Activated naive CD4-positive, alpha-beta T cell treated with anti-CD3 and anti-CD28 coated beads for 36 hours (primary cell): ENCODE data around the gene FPR1. TPM values are rescaled to one million over a fixed set of nuclear protein-coding genes. Genes with fewer than 3 reads are reported as not detected.

Experiments used
- CTCF ChIA-PET: fragments of 350-600 bp; sonication (Branson Sonifier 250); formaldehyde crosslinking; loops from one replicate; lab custom pipeline; 2021; ENCODE audit warnings: antibody characterized with exemption; lab: Charles Lee
- DNase-seq: peaks from one replicate; pipeline ENCODE4 v3.0.0-alpha.2; 2020
- H3K27ac Mint-ChIP-seq: one replicate; pipeline ENCODE4 v1.8.0; 2021; ENCODE audit warnings: mild to moderate bottlenecking, mixed read lengths
- H3K27me3 Mint-ChIP-seq: one replicate; pipeline ENCODE4 v1.8.0; 2021; ENCODE audit warnings: low read depth, mixed read lengths
- H3K36me3 Mint-ChIP-seq: one replicate; pipeline ENCODE4 v1.8.0; 2021; ENCODE audit warnings: low read depth, mixed read lengths
- H3K4me1 Mint-ChIP-seq: one replicate; pipeline ENCODE4 v1.8.0; 2021; ENCODE audit warnings: low read depth, mixed read lengths
- H3K4me3 Mint-ChIP-seq: one replicate; pipeline ENCODE4 v1.8.0; 2021; ENCODE audit warnings: mild to moderate bottlenecking, moderate library complexity, mixed read lengths
- H3K9me3 Mint-ChIP-seq: one replicate; pipeline ENCODE4 v1.8.0; 2021; ENCODE audit warnings: mixed read lengths
- intact Hi-C: fragments of 100-400 bp; cut with micrococcal nuclease; formaldehyde crosslinking; loops from one replicate; pipeline ENCODE4 v1.15.1; 2023
- total RNA-seq, 2 experiments: library from RNA; stranded (reverse); gene quantifications; one replicate each; pipeline ENCODE4 v1.2.3, GENCODE V29; 2021

FPR1 gene
- total RNA-seq, 2 experiments from 2014 or later, result not detected

DNA sequence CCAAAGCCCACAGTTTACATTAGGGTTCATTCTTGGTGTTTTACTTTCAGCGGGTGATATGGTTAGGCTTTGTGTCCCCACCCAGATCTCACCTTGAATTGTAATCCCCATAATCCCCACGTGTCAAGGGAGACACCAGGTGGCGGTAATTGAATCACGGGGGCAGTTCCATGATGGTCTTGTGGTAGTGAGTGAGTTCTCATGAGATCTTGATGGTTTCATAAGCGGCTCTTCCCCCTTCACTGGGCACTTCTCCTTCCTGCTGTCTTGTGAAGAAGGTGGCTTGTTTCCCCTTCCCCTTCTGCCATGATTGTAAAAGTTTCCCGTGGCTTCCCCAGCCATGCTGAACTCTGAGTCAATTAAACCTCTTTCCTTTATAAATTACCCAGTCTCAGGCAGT lies 21.3 kb upstream of the FPR1 start:
- CTCF ChIA-PET, result no interaction called here
- Mint-ChIP-seq H3K4me1 (no peaks in the 10 kb centered on the region), H3K27ac (no peak overlapping the region), H3K4me3 (no peak overlapping the region), H3K9me3 (no peaks in the 10 kb centered on the region), H3K27me3 (peaks cover 49% of the 10 kb centered on the region), H3K36me3 (no peaks in the 10 kb centered on the region)
- DNase-seq, result no peak
- intact Hi-C loops, result no loop called here

DNA sequence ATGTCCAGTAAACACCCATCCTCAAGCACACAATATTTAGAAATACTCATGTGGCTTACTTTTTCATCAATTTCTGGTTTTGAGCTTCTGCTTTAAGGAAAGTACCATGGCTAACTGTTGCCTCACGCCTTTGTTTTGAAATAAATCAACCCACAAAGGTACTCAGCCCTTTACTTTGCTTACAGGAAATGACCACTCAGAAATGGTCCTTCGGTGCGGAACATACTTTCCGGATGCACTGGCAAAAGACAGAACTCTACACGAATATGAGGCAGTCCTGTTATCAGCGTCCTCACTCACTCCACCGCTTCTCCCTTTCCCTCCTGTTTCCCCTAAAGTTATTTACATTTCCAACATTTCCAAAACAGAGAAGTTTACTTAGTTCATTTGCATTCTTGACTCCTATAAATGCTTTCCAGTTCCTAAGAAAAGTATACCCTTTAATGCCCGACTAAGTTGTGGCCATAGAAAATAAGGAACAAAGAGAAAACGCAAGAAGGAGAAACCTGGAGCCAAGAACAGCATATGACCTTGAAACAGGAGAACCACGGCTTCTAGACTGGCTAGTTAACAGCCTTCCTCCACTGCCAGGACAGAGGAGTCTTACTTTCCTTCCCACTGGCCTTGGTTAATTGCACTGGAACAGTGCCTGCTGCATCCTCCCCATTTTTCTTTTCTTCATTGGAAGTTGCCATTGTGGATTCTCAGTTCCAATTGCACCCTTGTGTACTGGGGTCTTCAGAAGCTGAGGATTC lies 19.9 kb upstream of the FPR1 start:
- H3K9me3 Mint-ChIP-seq, result no peaks in the 10 kb centered on the region
- peaks cover 37% of the 10 kb centered on the region for H3K27me3 Mint-ChIP-seq
- no peak overlapping the region for H3K4me3 Mint-ChIP-seq
- H3K36me3 Mint-ChIP-seq, result no peaks in the 10 kb centered on the region
- CTCF ChIA-PET, result no interaction called here
- no peak for DNase-seq
- H3K27ac Mint-ChIP-seq, result no peak overlapping the region
- no peaks in the 10 kb centered on the region for H3K4me1 Mint-ChIP-seq
- intact Hi-C loops, result no loop called here

DNA sequence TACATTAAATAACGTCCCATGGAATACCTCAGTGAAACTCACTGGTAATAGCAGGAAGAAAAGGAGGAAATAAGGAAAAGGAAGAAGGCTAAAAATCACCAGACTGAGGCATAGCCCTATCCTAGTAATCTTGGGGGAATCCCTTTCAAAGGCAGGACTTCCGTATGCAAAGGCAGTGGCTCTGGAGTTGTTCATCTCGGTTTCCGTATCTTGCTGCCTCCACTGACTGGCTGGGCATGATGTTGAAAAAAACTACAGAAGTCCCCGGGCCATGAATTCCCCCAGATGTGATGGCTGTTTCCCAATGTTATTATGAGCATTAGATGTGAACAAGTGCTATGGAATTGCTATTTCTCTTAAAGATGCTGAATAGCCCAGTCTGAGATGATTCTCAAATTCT lies 14.8 kb upstream of the FPR1 start:
- intact Hi-C loops, result no loop called here
- H3K27me3 Mint-ChIP-seq, result peaks cover 40% of the 10 kb centered on the region

DNA sequence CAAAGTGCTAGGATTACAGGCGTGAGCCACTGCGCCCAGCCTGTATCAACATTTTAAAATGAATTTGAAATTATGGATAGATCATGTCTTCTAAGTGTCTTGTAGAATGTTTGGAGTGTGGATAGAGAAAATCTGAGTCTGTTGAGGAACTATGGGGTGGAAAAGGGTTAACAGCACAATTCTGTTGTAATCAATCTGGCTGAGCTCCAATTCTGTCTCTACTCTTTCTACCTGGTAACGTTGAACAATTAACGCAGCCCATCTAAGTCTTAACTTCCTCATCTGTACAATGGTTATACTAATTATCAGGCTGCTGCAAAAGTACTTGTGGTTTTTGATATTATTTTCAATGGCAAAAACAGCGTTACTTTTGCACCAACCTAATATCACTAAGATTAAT lies 13.4 kb upstream of the FPR1 start:
- no peak overlapping the region for H3K4me3 Mint-ChIP-seq
- H3K36me3 Mint-ChIP-seq, result no peaks in the 10 kb centered on the region
- no peak for DNase-seq
- CTCF ChIA-PET, result no interaction called here
- no peak overlapping the region for H3K27ac Mint-ChIP-seq
- no peaks in the 10 kb centered on the region for H3K9me3 Mint-ChIP-seq
- intact Hi-C loops, result no loop called here
- H3K4me1 Mint-ChIP-seq, result peaks cover 3% of the 10 kb centered on the region
- peaks cover 35% of the 10 kb centered on the region for H3K27me3 Mint-ChIP-seq

More for the DNA sequence above, 14.8 kb upstream of the FPR1 start:
- no peak for DNase-seq
- Mint-ChIP-seq H3K4me1 (peaks cover 3% of the 10 kb centered on the region), H3K4me3 (no peak overlapping the region), H3K36me3 (no peaks in the 10 kb centered on the region), H3K27ac (no peak overlapping the region), H3K9me3 (no peaks in the 10 kb centered on the region)
- CTCF ChIA-PET, result interaction anchor here (0.6 kb wide), 1 partner anchor 10 kb away, joined by 3 read pairs; no protein-coding TSS in a partner anchor

DNA sequence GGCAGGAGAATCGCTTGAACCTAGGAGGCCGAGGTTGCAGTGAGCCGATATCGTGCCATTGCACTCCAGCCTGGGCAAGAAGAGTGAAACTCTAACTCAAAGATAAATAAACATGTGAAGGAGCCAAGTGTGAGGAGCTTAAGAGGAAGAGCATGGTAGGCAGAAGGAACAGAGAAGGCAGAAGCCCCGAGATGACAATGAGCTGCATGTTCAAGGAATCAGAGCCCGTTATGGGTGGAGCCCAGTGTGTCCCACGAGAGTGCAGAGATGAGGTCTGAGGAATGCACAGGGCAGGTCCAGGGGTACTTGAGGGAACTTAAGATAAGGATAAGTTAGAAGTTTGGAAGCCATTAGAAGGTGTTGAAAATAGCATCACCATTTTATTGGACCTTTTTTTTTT lies 10.0 kb upstream of the FPR1 start:
- H3K4me3 Mint-ChIP-seq, result no peak overlapping the region
- intact Hi-C loops, result no loop called here
- no peak overlapping the region for H3K27ac Mint-ChIP-seq
- peaks cover 3% of the 10 kb centered on the region for H3K4me1 Mint-ChIP-seq
- DNase-seq, result no peak
- CTCF ChIA-PET, result interaction anchor here (0.7 kb wide), 1 partner anchor 8 kb away, joined by 3 read pairs; no protein-coding TSS in a partner anchor
- H3K9me3 Mint-ChIP-seq, result peaks cover 3% of the 10 kb centered on the region
- H3K36me3 Mint-ChIP-seq, result no peaks in the 10 kb centered on the region
- H3K27me3 Mint-ChIP-seq, result peaks cover 33% of the 10 kb centered on the region

DNA sequence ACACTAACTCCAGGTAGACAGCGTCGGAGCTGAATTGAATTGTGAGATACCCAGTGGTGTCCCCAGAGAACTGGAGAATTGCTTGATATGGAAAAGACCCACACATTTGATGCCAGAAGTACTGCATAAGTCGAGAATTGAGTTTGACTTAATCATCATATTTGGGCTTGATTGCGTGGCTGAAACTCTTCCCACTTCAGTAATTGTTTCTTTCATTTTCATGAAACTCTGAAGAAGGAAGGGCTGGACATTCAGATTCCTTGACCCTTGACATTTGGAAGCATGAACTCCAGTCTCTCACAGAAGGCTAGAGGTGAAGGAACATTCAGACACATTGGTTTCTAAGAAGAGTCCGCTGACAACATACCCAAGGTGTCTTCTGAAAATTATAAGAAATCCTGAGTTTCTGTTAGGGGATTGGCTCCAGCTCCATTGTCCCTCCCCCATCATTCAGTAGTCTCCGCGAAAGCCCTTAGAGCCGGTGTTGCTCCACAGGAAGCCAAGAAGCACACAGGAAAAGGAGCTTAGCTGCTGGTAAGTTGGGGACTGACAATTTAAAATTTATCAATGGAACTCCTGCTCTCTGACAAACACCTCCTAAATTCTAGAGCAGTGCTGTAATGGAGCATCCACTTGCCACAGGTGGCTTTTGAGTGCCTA lies 9.1 kb upstream of the FPR1 start, which contains the start of gene FPR2:
TSS of gene FPR2 (plus strand) at position 484 of the 660 bp plus-strand sequence. CDS start 7,479 bp downstream, outside the sequence.
- Mint-ChIP-seq H3K36me3 (no peaks in the 10 kb centered on the region), H3K27ac (no peak within 1 kb of the TSS), H3K4me3 (no peak within 1 kb of the TSS), H3K27me3 (peaks cover 33% of the 10 kb centered on the region), H3K4me1 (peaks cover 3% of the 10 kb centered on the region), H3K9me3 (peaks cover 3% of the 10 kb centered on the region)
- DNase-seq, result no peak
- CTCF ChIA-PET, result interaction anchor here (0.5 kb wide), 1 partner anchor 32 kb away, joined by 3 read pairs; no protein-coding TSS in a partner anchor
- intact Hi-C loops, result no loop called here

DNA sequence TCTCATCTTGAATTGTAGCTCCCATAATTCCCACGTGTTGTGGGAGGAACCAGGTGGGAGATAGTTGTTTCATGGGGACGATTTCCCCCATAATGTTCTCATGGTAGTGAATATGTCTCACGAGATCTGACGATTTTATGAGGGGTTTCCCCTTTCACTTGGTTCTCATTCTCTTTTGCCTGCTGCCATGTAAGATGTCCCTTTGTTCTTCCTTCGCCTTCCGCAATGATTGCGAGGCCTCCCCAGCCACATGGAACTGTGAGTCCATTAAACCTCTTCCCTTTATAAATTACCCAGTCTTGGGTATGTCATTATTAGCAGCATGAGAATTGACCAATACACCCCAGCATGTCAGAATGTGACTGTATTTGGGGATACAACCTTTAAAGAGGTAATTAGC lies 3.9 kb upstream of the FPR1 start:
- Mint-ChIP-seq H3K36me3 (no peaks in the 10 kb centered on the region), H3K27me3 (peaks cover 2% of the 10 kb centered on the region), H3K4me1 (no peaks in the 10 kb centered on the region), H3K27ac (no peak overlapping the region), H3K9me3 (peaks cover 3% of the 10 kb centered on the region), H3K4me3 (no peak overlapping the region)
- intact Hi-C loops, result no loop called here
- CTCF ChIA-PET, result no interaction called here
- DNase-seq, result no peak

DNA sequence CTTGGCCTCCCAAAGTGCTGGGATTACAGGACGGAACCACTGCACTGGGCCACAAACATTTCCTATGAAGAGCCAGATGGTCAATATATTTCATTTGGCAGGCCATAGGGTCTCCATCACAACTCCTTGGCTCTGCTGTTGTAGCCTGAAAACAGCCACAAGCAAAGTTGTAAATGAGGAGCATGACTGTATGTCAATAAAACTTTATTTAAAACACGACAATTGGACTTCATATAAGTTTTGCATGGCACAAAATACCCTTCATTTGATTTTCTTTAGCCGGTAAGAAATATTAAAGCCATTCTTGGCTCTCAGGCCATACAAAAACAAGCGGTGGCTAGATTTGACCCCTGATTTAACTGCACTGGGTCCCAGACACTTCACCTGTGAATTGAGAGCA lies 3.1 kb upstream of the FPR1 start:
- H3K4me3 Mint-ChIP-seq, result no peak overlapping the region
- intact Hi-C loops, result no loop called here
- H3K9me3 Mint-ChIP-seq, result peaks cover 2% of the 10 kb centered on the region
- peaks cover 2% of the 10 kb centered on the region for H3K27me3 Mint-ChIP-seq
- H3K36me3 Mint-ChIP-seq, result no peaks in the 10 kb centered on the region
- DNase-seq, result no peak
- H3K4me1 Mint-ChIP-seq, result no peaks in the 10 kb centered on the region
- CTCF ChIA-PET, result interaction anchor here (1.0 kb wide), 1 partner anchor 23 kb away, joined by 3 read pairs; no protein-coding TSS in a partner anchor
- H3K27ac Mint-ChIP-seq, result no peak overlapping the region

DNA sequence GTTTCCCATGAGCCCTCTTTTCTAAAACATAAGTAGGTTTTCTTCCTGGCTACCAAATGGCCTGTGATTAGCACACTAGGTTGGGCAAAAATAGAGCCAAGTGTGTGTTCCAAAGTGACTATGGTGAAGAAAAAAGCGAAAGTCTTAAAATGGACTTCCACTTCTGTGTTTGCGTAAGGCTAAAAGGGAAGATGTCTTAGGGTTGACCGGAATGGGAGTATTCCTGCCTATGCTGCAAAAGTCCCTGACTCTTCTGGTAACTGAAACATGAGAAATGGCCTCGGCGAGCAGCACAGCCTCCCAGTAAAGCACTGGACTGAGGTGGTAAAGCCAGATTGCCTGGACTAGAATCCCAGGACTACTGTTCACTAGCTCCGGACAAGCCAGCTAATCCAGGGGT lies 2.4 kb upstream of the FPR1 start:
- Mint-ChIP-seq H3K4me3 (no peak overlapping the region), H3K27ac (no peak overlapping the region), H3K4me1 (no peaks in the 10 kb centered on the region), H3K9me3 (no peaks in the 10 kb centered on the region), H3K27me3 (peaks cover 2% of the 10 kb centered on the region), H3K36me3 (no peaks in the 10 kb centered on the region)
- intact Hi-C loops, result no loop called here
- CTCF ChIA-PET, result interaction anchor here (1.0 kb wide), 1 partner anchor 24 kb away, joined by 3 read pairs; no protein-coding TSS in a partner anchor
- DNase-seq, result no peak

DNA sequence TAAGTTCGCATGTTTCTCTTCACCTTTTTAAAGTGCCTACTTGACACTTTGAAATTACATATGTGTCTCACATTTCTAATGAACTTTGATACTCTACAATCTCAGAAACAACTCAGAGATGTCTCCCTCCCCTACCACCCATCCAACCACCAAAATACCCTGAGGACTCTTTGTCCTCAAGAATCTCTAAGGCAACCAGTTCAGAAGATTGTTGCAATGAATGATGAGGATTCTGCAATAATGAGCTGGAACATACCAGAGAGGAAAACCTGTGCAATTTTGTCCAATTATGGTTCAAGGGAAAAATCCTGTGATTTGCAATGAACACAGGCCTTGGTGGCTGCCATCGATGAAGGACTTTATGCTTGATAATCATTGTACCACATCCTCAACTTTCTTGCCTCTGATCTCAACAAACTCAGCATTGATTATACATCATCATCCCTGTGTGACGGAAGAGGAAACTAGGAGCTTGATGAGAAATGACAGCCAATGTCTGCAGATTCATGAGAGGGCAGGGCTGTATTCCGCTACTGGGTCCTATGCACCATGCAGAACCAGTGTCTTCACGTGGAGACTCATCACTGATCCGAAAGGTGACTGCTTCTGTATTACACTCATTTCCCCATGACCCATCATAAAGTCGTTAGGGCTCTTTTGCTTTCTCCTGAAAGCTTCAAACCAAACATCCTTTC lies 1.1 kb downstream of the FPR1 start:
- CTCF ChIA-PET, result no interaction called here

DNA sequence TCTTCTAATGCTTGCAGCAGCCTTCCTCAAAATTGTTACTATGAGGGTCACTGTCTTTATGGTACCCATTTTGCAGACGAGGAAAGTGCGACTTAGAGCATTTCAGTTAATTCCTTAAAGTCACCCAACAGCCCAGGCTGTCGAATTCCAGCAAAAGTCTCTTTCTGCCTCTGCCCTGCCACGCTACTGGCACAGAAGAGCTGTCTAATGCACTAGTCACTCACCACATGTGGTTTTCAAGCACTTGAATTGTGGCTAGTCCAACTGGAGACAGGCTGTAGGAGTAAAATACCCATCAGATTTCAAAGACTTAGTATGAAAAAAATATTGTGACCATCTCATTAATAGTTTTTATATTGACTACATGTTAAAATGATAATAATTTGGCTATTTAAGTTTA lies 1.7 kb downstream of the FPR1 start:
- Mint-ChIP-seq H3K4me3 (no peak overlapping the region), H3K4me1 (no peaks in the 10 kb centered on the region), H3K36me3 (no peaks in the 10 kb centered on the region), H3K27me3 (peaks cover 6% of the 10 kb centered on the region), H3K9me3 (no peaks in the 10 kb centered on the region), H3K27ac (no peak overlapping the region)
- CTCF ChIA-PET, result no interaction called here
- intact Hi-C loops, result no loop called here
- DNase-seq, result no peak

More for the DNA sequence above, 1.1 kb downstream of the FPR1 start:
- Mint-ChIP-seq H3K27ac (no peak overlapping the region), H3K9me3 (no peaks in the 10 kb centered on the region), H3K36me3 (no peaks in the 10 kb centered on the region), H3K4me1 (no peaks in the 10 kb centered on the region), H3K27me3 (peaks cover 2% of the 10 kb centered on the region), H3K4me3 (no peak overlapping the region)
- intact Hi-C loops, result no loop called here
- no peak for DNase-seq

DNA sequence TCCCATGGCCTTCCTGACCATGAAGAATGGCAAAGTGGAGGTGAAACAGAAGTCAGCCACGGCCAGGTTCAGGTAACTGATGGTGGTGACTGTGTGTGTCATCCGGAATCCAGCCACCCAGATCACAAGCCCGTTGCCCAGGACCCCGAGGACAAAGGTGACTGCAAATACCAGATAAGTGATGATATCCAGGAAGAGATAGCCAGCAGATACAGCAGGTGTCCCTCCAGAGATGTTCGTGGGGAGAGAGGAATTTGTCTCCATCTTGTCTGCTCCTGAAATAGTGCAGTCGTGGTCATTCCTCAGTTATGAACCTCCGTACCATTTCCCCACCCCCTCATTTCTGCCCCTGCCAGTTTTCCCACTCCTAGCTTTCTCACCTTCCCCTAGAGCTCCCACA lies 4.9 kb downstream of the FPR1 start:
- CTCF ChIA-PET, result interaction anchor here (0.6 to 1.1 kb wide), 3 partner anchors 16 to 559 kb away, joined by 3 to 4 read pairs (median 3); no protein-coding TSS in a partner anchor
- no peak for DNase-seq
- H3K9me3 Mint-ChIP-seq, result no peaks in the 10 kb centered on the region
- H3K4me3 Mint-ChIP-seq, result no peak overlapping the region
- no peaks in the 10 kb centered on the region for H3K36me3 Mint-ChIP-seq
- H3K27me3 Mint-ChIP-seq, result peaks cover 8% of the 10 kb centered on the region
- intact Hi-C loops, result no loop called here
- H3K4me1 Mint-ChIP-seq, result no peaks in the 10 kb centered on the region
- no peak overlapping the region for H3K27ac Mint-ChIP-seq
